PC-3 (cell line): ENCODE data around the gene PBLD.
"Not testable (repeated sequence)": the region's sequence is repeated elsewhere in the genome, so short reads cannot be mapped to it uniquely, and the experiment has no call there.

Source experiments
- EZH2 ChIP-seq: fragments of 300-600 bp; sonication (generic); IDR thresholded peaks from one replicate; pipeline ENCODE4 v1.6.1; 2017; ENCODE audit warnings: antibody characterized with exemption, mild to moderate bottlenecking, low read length; ENCODE audit not compliant: unreplicated experiment
- EZH2phosphoT487 ChIP-seq: fragments of 300-600 bp; sonication (generic); IDR thresholded peaks from 2 replicates; pipeline ENCODE4 v1.6.1; 2018; ENCODE audit warnings: mild to moderate bottlenecking, antibody characterized with exemption, low read length, borderline replicate concordance
- TF ChIP-seq, protein P1 (sequence below): fragments of 300-600 bp; sonication (generic); conservative IDR thresholded peaks from 2 replicates; pipeline ENCODE4 v1.5.1; 2017; ENCODE audit warnings: antibody characterized with exemption, low read depth, mild to moderate bottlenecking, low read length

- TF ChIP-seq, protein P1, sequence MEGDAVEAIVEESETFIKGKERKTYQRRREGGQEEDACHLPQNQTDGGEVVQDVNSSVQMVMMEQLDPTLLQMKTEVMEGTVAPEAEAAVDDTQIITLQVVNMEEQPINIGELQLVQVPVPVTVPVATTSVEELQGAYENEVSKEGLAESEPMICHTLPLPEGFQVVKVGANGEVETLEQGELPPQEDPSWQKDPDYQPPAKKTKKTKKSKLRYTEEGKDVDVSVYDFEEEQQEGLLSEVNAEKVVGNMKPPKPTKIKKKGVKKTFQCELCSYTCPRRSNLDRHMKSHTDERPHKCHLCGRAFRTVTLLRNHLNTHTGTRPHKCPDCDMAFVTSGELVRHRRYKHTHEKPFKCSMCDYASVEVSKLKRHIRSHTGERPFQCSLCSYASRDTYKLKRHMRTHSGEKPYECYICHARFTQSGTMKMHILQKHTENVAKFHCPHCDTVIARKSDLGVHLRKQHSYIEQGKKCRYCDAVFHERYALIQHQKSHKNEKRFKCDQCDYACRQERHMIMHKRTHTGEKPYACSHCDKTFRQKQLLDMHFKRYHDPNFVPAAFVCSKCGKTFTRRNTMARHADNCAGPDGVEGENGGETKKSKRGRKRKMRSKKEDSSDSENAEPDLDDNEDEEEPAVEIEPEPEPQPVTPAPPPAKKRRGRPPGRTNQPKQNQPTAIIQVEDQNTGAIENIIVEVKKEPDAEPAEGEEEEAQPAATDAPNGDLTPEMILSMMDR: not testable (repeated sequence)
- TF ChIP-seq EZH2, EZH2phosphoT487: not testable (repeated sequence)
Measured at GRCh38 chr10:68324396-68324795, 8.3 kb downstream of the PBLD start.
